ENCODE data around the gene GAGE12J.
"Not testable (repeated sequence)": the region's sequence is repeated elsewhere in the genome, so short reads cannot be mapped to it uniquely, and the experiment has no call there.

- TF ChIP-seq, protein P1, sequence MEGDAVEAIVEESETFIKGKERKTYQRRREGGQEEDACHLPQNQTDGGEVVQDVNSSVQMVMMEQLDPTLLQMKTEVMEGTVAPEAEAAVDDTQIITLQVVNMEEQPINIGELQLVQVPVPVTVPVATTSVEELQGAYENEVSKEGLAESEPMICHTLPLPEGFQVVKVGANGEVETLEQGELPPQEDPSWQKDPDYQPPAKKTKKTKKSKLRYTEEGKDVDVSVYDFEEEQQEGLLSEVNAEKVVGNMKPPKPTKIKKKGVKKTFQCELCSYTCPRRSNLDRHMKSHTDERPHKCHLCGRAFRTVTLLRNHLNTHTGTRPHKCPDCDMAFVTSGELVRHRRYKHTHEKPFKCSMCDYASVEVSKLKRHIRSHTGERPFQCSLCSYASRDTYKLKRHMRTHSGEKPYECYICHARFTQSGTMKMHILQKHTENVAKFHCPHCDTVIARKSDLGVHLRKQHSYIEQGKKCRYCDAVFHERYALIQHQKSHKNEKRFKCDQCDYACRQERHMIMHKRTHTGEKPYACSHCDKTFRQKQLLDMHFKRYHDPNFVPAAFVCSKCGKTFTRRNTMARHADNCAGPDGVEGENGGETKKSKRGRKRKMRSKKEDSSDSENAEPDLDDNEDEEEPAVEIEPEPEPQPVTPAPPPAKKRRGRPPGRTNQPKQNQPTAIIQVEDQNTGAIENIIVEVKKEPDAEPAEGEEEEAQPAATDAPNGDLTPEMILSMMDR (conservative IDR thresholded peaks at IDR 0.05; ENCODE audit: low read length) = not testable (repeated sequence)
- not testable (repeated sequence) for TF ChIP-seq EZH2phosphoT487 (IDR thresholded peaks at IDR 0.05; ENCODE audit: borderline replicate concordance, low read depth, low read length)
Observed at GRCh38 chrX:49323735-49324134, 1.9 kb downstream of the GAGE12J start.

All from OCI-LY7 (cell line).